Measurements from ENCODE around the gene KNOP1. TPM values are rescaled to one million over a fixed set of nuclear protein-coding genes. Genes with fewer than 3 reads are reported as not detected.

The KNOP1 gene
- total RNA-seq = 14.3 TPM
- long read RNA-seq, full-length matches to known transcripts = 2 of 12 reads
- long read RNA-seq, partial matches to known transcripts = 8 of 12 reads
- long read RNA-seq, other reads (novel, unspliced or antisense) = 2 of 12 reads

GRCh38 chr16:19717741-19718623 lies at the start of gene KNOP1, which contains the start of gene IQCK:
Gene KNOP1, minus strand, starts transcription at chr16:19718227. Its CDS starts 3,192 bp downstream, at chr16:19715035.
Gene IQCK, plus strand, starts transcription at chr16:19718271. Its CDS starts 36 bp downstream, at chr16:19718307.
- DNase-seq (ENCODE audit: low spot score) = peak; percentile 97

GRCh38 chr16:19767497-19767896 lies 49.5 kb upstream of the KNOP1 start:
- DNase-seq (ENCODE audit: low spot score) = no peak

- DNase-seq (ENCODE audit: low spot score) = no peak
Observed at GRCh38 chr16:19766988-19767387, 49.0 kb upstream of the KNOP1 start.

- DNase-seq (ENCODE audit: low spot score) = no peak
Observed at GRCh38 chr16:19766554-19766884, 48.5 kb upstream of the KNOP1 start.

- no peak for DNase-seq (ENCODE audit: low spot score)
Observed at GRCh38 chr16:19765860-19766553, 48.0 kb upstream of the KNOP1 start.

GRCh38 chr16:19760356-19761060 lies 42.5 kb upstream of the KNOP1 start:
- no peak for DNase-seq (ENCODE audit: low spot score)

- DNase-seq (ENCODE audit: low spot score) = no peak
Observed at GRCh38 chr16:19757762-19758595, 40.0 kb upstream of the KNOP1 start.

GRCh38 chr16:19757026-19757425 lies 39.0 kb upstream of the KNOP1 start:
- DNase-seq (ENCODE audit: low spot score) = no peak

- DNase-seq (ENCODE audit: low spot score) = no peak
Observed at GRCh38 chr16:19755268-19755667, 37.2 kb upstream of the KNOP1 start.

GRCh38 chr16:19754644-19755036 lies 36.6 kb upstream of the KNOP1 start:
- DNase-seq (ENCODE audit: low spot score) = no peak

GRCh38 chr16:19753815-19754643 lies 36.0 kb upstream of the KNOP1 start:
- DNase-seq (ENCODE audit: low spot score) = no peak

GRCh38 chr16:19751478-19752385 lies 33.7 kb upstream of the KNOP1 start:
- DNase-seq (ENCODE audit: low spot score) = no peak

- no peak for DNase-seq (ENCODE audit: low spot score)
Observed at GRCh38 chr16:19749571-19750080, 31.6 kb upstream of the KNOP1 start.

- no peak for DNase-seq (ENCODE audit: low spot score)
Observed at GRCh38 chr16:19748389-19749168, 30.6 kb upstream of the KNOP1 start.

- DNase-seq (ENCODE audit: low spot score) = no peak
Observed at GRCh38 chr16:19746561-19746960, 28.5 kb upstream of the KNOP1 start.

- no peak for DNase-seq (ENCODE audit: low spot score)
Observed at GRCh38 chr16:19745286-19746010, 27.4 kb upstream of the KNOP1 start.

GRCh38 chr16:19744670-19745069 lies 26.6 kb upstream of the KNOP1 start:
- DNase-seq (ENCODE audit: low spot score) = no peak
